ENCODE measurements around the gene FPR3. TPM values are rescaled to one million over a fixed set of nuclear protein-coding genes. Genes with fewer than 3 reads are reported as not detected.
"Not testable (repeated sequence)": the region's sequence is repeated elsewhere in the genome, so short reads cannot be mapped to it uniquely, and the experiment has no call there.

FPR3 gene
- total RNA-seq, 1 donor from 2014 or later = not detected

GRCh38 chr19:51803519-51803918 is 8.6 kb downstream of the FPR3 start:
- H3K4me3 Mint-ChIP-seq (ENCODE audit: low read depth) = no peak overlapping the region
- H3K27me3 Mint-ChIP-seq = no peaks in the 10 kb centered on the region
- H3K4me1 Mint-ChIP-seq (ENCODE audit: low read depth) = no peaks in the 10 kb centered on the region
- no peak overlapping the region for H3K27ac Mint-ChIP-seq
- no peak for DNase-seq (ENCODE audit: low spot score, unreplicated experiment)
- peaks cover 2% of the 10 kb centered on the region for H3K36me3 Mint-ChIP-seq (ENCODE audit: insufficient read depth)
- no peak for TF ChIP-seq CTCF (IDR thresholded peaks at IDR 0.05; ENCODE audit: unreplicated experiment)
- H3K9me3 Mint-ChIP-seq (ENCODE audit: low read depth) = peaks cover 23% of the 10 kb centered on the region

- H3K36me3 Mint-ChIP-seq (ENCODE audit: insufficient read depth) = peaks cover 2% of the 10 kb centered on the region
- DNase-seq (ENCODE audit: low spot score, unreplicated experiment) = no peak
- H3K9me3 Mint-ChIP-seq (ENCODE audit: low read depth) = peaks cover 23% of the 10 kb centered on the region
- H3K27me3 Mint-ChIP-seq = no peaks in the 10 kb centered on the region
- H3K27ac Mint-ChIP-seq = no peak overlapping the region
- no peaks in the 10 kb centered on the region for H3K4me1 Mint-ChIP-seq (ENCODE audit: low read depth)
- no peak overlapping the region for H3K4me3 Mint-ChIP-seq (ENCODE audit: low read depth)
- TF ChIP-seq CTCF (IDR thresholded peaks at IDR 0.05; ENCODE audit: unreplicated experiment) = no peak
Observed at GRCh38 chr19:51803967-51804366, 9.0 kb downstream of the FPR3 start.

- H3K4me3 Mint-ChIP-seq (ENCODE audit: low read depth); H3K36me3 Mint-ChIP-seq (ENCODE audit: insufficient read depth): not testable (repeated sequence)
Observed at GRCh38 chr19:51804789-51805188, 9.8 kb downstream of the FPR3 start.

GRCh38 chr19:51805396-51805795 is 10.4 kb downstream of the FPR3 start:
- H3K27ac Mint-ChIP-seq; H3K4me3 Mint-ChIP-seq (ENCODE audit: low read depth); DNase-seq (ENCODE audit: low spot score, unreplicated experiment); H3K36me3 Mint-ChIP-seq (ENCODE audit: insufficient read depth); H3K27me3 Mint-ChIP-seq; H3K4me1 Mint-ChIP-seq (ENCODE audit: low read depth): not testable (repeated sequence)
- peaks cover 19% of the 10 kb centered on the region for H3K9me3 Mint-ChIP-seq (ENCODE audit: low read depth)

More at GRCh38 chr19:51804789-51805188, 9.8 kb downstream of the FPR3 start:
- H3K27ac Mint-ChIP-seq; H3K27me3 Mint-ChIP-seq; H3K4me1 Mint-ChIP-seq (ENCODE audit: low read depth); DNase-seq (ENCODE audit: low spot score, unreplicated experiment): not testable (repeated sequence)
- H3K9me3 Mint-ChIP-seq (ENCODE audit: low read depth) = peaks cover 21% of the 10 kb centered on the region

- H3K4me3 Mint-ChIP-seq (ENCODE audit: low read depth); H3K27ac Mint-ChIP-seq; H3K4me1 Mint-ChIP-seq (ENCODE audit: low read depth); DNase-seq (ENCODE audit: low spot score, unreplicated experiment); H3K36me3 Mint-ChIP-seq (ENCODE audit: insufficient read depth); H3K27me3 Mint-ChIP-seq: not testable (repeated sequence)
- H3K9me3 Mint-ChIP-seq (ENCODE audit: low read depth) = peaks cover 26% of the 10 kb centered on the region
Observed at GRCh38 chr19:51806571-51806970, 11.6 kb downstream of the FPR3 start.

- Mint-ChIP-seq H3K27ac (no peak overlapping the region), H3K4me1 (ENCODE audit: low read depth) (no peaks in the 10 kb centered on the region), H3K4me3 (ENCODE audit: low read depth) (no peak overlapping the region), H3K36me3 (ENCODE audit: insufficient read depth) (peaks cover 2% of the 10 kb centered on the region), H3K27me3 (no peaks in the 10 kb centered on the region), H3K9me3 (ENCODE audit: low read depth) (peaks cover 26% of the 10 kb centered on the region)
- no peak for TF ChIP-seq CTCF (IDR thresholded peaks at IDR 0.05; ENCODE audit: unreplicated experiment)
- no peak for DNase-seq (ENCODE audit: low spot score, unreplicated experiment)
Observed at GRCh38 chr19:51807111-51807701, 12.2 kb downstream of the FPR3 start.

- peaks cover 26% of the 10 kb centered on the region for H3K9me3 Mint-ChIP-seq (ENCODE audit: low read depth)
- peaks cover 2% of the 10 kb centered on the region for H3K36me3 Mint-ChIP-seq (ENCODE audit: insufficient read depth)
- no peak for DNase-seq (ENCODE audit: low spot score, unreplicated experiment)
- H3K27me3 Mint-ChIP-seq = no peaks in the 10 kb centered on the region
- no peak for TF ChIP-seq CTCF (IDR thresholded peaks at IDR 0.05; ENCODE audit: unreplicated experiment)
- no peak overlapping the region for H3K27ac Mint-ChIP-seq
- no peak overlapping the region for H3K4me3 Mint-ChIP-seq (ENCODE audit: low read depth)
- H3K4me1 Mint-ChIP-seq (ENCODE audit: low read depth) = no peaks in the 10 kb centered on the region
Observed at GRCh38 chr19:51807925-51808324, 13.0 kb downstream of the FPR3 start.

Measured in progenitor cell of endocrine pancreas (in vitro differentiated cells).